Measurements from ENCODE around the gene ST6GALNAC1. TPM values are rescaled to one million over a fixed set of nuclear protein-coding genes. Genes with fewer than 3 reads are reported as not detected.

The ST6GALNAC1 gene, protein sequence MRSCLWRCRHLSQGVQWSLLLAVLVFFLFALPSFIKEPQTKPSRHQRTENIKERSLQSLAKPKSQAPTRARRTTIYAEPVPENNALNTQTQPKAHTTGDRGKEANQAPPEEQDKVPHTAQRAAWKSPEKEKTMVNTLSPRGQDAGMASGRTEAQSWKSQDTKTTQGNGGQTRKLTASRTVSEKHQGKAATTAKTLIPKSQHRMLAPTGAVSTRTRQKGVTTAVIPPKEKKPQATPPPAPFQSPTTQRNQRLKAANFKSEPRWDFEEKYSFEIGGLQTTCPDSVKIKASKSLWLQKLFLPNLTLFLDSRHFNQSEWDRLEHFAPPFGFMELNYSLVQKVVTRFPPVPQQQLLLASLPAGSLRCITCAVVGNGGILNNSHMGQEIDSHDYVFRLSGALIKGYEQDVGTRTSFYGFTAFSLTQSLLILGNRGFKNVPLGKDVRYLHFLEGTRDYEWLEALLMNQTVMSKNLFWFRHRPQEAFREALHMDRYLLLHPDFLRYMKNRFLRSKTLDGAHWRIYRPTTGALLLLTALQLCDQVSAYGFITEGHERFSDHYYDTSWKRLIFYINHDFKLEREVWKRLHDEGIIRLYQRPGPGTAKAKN
- 16.6 TPM for total RNA-seq
- long read RNA-seq, partial matches to known transcripts, result 9 of 11 reads
- long read RNA-seq, other reads (novel, unspliced or antisense), result 1 of 11 reads

GRCh38 chr17:76643553-76644148, at the start of gene ST6GALNAC1:
Gene ST6GALNAC1 (minus strand): TSS chr17:76643757. CDS start chr17:76643638, 119 bp downstream.
- Histone ChIP-seq H3K4me3 (peak within 1 kb of the TSS; percentile 27), H3K27me3 (ENCODE audit: low read depth) (no peaks in the 10 kb centered on the region), H3K36me3 (no peaks in the 10 kb centered on the region), H3K27ac (peak within 1 kb of the TSS; percentile 60), H3K4me1 (peaks cover 26% of the 10 kb centered on the region), H3K9me3 (no peaks in the 10 kb centered on the region)
- DNase-seq (no peak), ATAC-seq (peak; percentile 59 to 70)
- intact Hi-C loops (cut with DNase I), result no loop called here
- TF ChIP-seq, protein P1, sequence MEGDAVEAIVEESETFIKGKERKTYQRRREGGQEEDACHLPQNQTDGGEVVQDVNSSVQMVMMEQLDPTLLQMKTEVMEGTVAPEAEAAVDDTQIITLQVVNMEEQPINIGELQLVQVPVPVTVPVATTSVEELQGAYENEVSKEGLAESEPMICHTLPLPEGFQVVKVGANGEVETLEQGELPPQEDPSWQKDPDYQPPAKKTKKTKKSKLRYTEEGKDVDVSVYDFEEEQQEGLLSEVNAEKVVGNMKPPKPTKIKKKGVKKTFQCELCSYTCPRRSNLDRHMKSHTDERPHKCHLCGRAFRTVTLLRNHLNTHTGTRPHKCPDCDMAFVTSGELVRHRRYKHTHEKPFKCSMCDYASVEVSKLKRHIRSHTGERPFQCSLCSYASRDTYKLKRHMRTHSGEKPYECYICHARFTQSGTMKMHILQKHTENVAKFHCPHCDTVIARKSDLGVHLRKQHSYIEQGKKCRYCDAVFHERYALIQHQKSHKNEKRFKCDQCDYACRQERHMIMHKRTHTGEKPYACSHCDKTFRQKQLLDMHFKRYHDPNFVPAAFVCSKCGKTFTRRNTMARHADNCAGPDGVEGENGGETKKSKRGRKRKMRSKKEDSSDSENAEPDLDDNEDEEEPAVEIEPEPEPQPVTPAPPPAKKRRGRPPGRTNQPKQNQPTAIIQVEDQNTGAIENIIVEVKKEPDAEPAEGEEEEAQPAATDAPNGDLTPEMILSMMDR (IDR thresholded peaks at IDR 0.05), result no peak

GRCh38 chr17:76691379-76692191, 48.0 kb upstream of the ST6GALNAC1 start:
- H3K36me3 ChIP-seq, result no peaks in the 10 kb centered on the region
- peaks cover 48% of the 10 kb centered on the region for H3K4me1 ChIP-seq
- H3K27me3 ChIP-seq (ENCODE audit: low read depth), result no peaks in the 10 kb centered on the region
- DNase-seq (no peak), ATAC-seq (no peak)
- no peak overlapping the region for H3K27ac ChIP-seq
- intact Hi-C loops (cut with DNase I), result no loop called here
- TF ChIP-seq, protein P1 (IDR thresholded peaks at IDR 0.05), result no peak
- no peaks in the 10 kb centered on the region for H3K9me3 ChIP-seq
- no peak overlapping the region for H3K4me3 ChIP-seq

GRCh38 chr17:76690596-76691280, 47.2 kb upstream of the ST6GALNAC1 start:
- intact Hi-C loops (cut with DNase I), result no loop called here
- no peaks in the 10 kb centered on the region for H3K36me3 ChIP-seq
- H3K9me3 ChIP-seq, result no peaks in the 10 kb centered on the region
- ATAC-seq, result no peak
- H3K4me1 ChIP-seq, result peaks cover 44% of the 10 kb centered on the region
- H3K4me3 ChIP-seq, result no peak overlapping the region
- H3K27me3 ChIP-seq (ENCODE audit: low read depth), result no peaks in the 10 kb centered on the region
- TF ChIP-seq, protein P1 (IDR thresholded peaks at IDR 0.05), result no peak
- no peak overlapping the region for H3K27ac ChIP-seq
- DNase-seq, result no peak

GRCh38 chr17:76689859-76690258, 46.3 kb upstream of the ST6GALNAC1 start:
- H3K9me3 ChIP-seq, result no peaks in the 10 kb centered on the region
- TF ChIP-seq, protein P1 (IDR thresholded peaks at IDR 0.05), result no peak
- intact Hi-C loops (cut with DNase I), result no loop called here
- no peak overlapping the region for H3K4me3 ChIP-seq
- no peak for ATAC-seq
- H3K4me1 ChIP-seq, result peaks cover 42% of the 10 kb centered on the region
- H3K27me3 ChIP-seq (ENCODE audit: low read depth), result no peaks in the 10 kb centered on the region
- no peak for DNase-seq
- H3K36me3 ChIP-seq, result peaks cover 7% of the 10 kb centered on the region
- no peak overlapping the region for H3K27ac ChIP-seq

Measured in lower lobe of right lung (tissue), 2 donors.